A549 (cell line): ENCODE measurements around the gene ABHD3. TPM values are rescaled to one million over a fixed set of nuclear protein-coding genes. Genes with fewer than 3 reads are reported as not detected.
A peak's percentile ranks its signal among the peaks of the same experiment; 100 is the strongest.
"Not testable (repeated sequence)": the region's sequence is repeated elsewhere in the genome, so short reads cannot be mapped to it uniquely, and the experiment has no call there.

ENCODE experiments used
- ATAC-seq, 2 experiments: fragments of 200-7000 bp in 1 of 2; fragments of >200 bp in 1 of 2; cut with Nextera tagmentation in 1 of 2; cut with Tn5 transposase in 1 of 2; 3 replicates each; pipeline versions ENCODE4 v1.8.0 to v1.9.1; 2018 to 2020; ENCODE audit warnings: mild to moderate bottlenecking in 1 of 2, moderate library complexity in 1 of 2
- CTCF ChIA-PET: fragments of 300-600 bp; sonication (Branson Sonifier 250); formaldehyde crosslinking; extraction: SDS; loops from one replicate; lab custom pipeline; 2021; ENCODE audit warnings: antibody characterized with exemption, inconsistent platforms; lab: Yijun Ruan, JAX
- POLR2A ChIA-PET: fragments of 350-600 bp; formaldehyde crosslinking; extraction: SDS; loops from one replicate; lab custom pipeline; 2021; ENCODE audit warnings: antibody characterized with exemption, inconsistent platforms; lab: Yijun Ruan, JAX
- DNase-seq, 2 experiments: peaks; one replicate each; pipeline versions ENCODE4 v3.0.0 to v3.0.0-alpha.2; 2011 to 2016; ENCODE audit warnings: low read depth in 1 of 2, low spot score in 1 of 2
- FAIRE-seq: peaks from 2 replicates; lab custom pipeline; 2011; peaks lifted over from hg19 to GRCh38; lab: Jason Lieb, UNC
- H3K27ac ChIP-seq, 2 experiments: fragments of >200 bp; sonication (Bioruptor Twin); formaldehyde crosslinking; 3 replicates each; pipeline ENCODE4 v1.5.1; 2016 to 2017
- H3K4me1 ChIP-seq: fragments of >200 bp; sonication (Bioruptor Twin); formaldehyde crosslinking; 3 replicates; pipeline ENCODE4 v1.6.1; 2016
- H3K4me2 ChIP-seq: fragments of >200 bp; sonication (Bioruptor Twin); formaldehyde crosslinking; 3 replicates; pipeline ENCODE4 v1.6.1; 2016
- H3K4me3 ChIP-seq: fragments of >200 bp; sonication (Bioruptor Twin); formaldehyde crosslinking; 3 replicates; pipeline ENCODE4 v1.5.1; 2016
- H3K9me3 ChIP-seq: fragments of >200 bp; sonication (Bioruptor Twin); formaldehyde crosslinking; 3 replicates; pipeline ENCODE4 v1.6.1; 2016
- CBX2 ChIP-seq: fragments of 200-600 bp; sonication (generic); IDR thresholded peaks from 2 replicates; pipeline ENCODE4 v1.6.1; 2016; ENCODE audit warnings: low read depth, mild to moderate bottlenecking, borderline replicate concordance
- EP300 ChIP-seq, 2 experiments: fragments of >200 bp; sonication (Bioruptor Twin); formaldehyde crosslinking; IDR thresholded peaks; 2 replicates in 1 of 2; 3 replicates in 1 of 2; pipeline ENCODE4 v1.6.1; 2016 to 2017
- FOSL2 ChIP-seq, 2 experiments: fragments of 450-650 bp in 1 of 2; fragments of >200 bp in 1 of 2; sonication (Bioruptor Twin) in 1 of 2; formaldehyde crosslinking; IDR thresholded peaks; 2 replicates each; pipeline versions ENCODE4 v1.5.0 to v1.6.1; 2016 to 2020; ENCODE audit warnings: mild to moderate bottlenecking in 1 of 2, moderate library complexity in 1 of 2
- GATA3 ChIP-seq: IDR thresholded peaks from 2 replicates; pipeline ENCODE4 v1.6.1; 2012; ENCODE audit warnings: borderline replicate concordance
- JUN ChIP-seq, 2 experiments: fragments of >200 bp; sonication (Bioruptor Twin); formaldehyde crosslinking; IDR thresholded peaks; 2 replicates in 1 of 2; 3 replicates in 1 of 2; pipeline ENCODE4 v1.6.1; 2016 to 2017
- JUNB ChIP-seq: fragments of >200 bp; sonication (Bioruptor Twin); formaldehyde crosslinking; IDR thresholded peaks from 2 replicates; pipeline ENCODE4 v1.6.1; 2016
- MAX ChIP-seq: IDR thresholded peaks from 2 replicates; pipeline ENCODE4 v1.6.1; 2012
- NFE2L2 ChIP-seq: fragments of 150-350 bp; conservative IDR thresholded peaks from 2 replicates; pipeline ENCODE4 v1.6.1; 2014; ENCODE audit warnings: low read length
- RAD21 ChIP-seq, 2 experiments: fragments of >200 bp in 1 of 2; sonication (Bioruptor Twin) in 1 of 2; formaldehyde crosslinking in 1 of 2; IDR thresholded peaks in 1 of 2; conservative IDR thresholded peaks in 1 of 2; 2 replicates in 1 of 2; 3 replicates in 1 of 2; pipeline ENCODE4 v1.6.1; 2012 to 2018; ENCODE audit warnings: inconsistent platforms in 1 of 2
- RCOR1 ChIP-seq: fragments of 150-350 bp; IDR thresholded peaks from 2 replicates; pipeline ENCODE4 v1.6.1; 2014; ENCODE audit warnings: antibody characterized with exemption, low read length, low read depth
- TFCP2L1 ChIP-seq: fragments of 250-450 bp; sonication (Bioruptor Pico); IDR thresholded peaks from 2 replicates; pipeline ENCODE4 v1.5.0; 2021; ENCODE audit warnings: mild to moderate bottlenecking
- USF2 ChIP-seq: fragments of 450-650 bp; IDR thresholded peaks from 2 replicates; pipeline ENCODE4 v1.6.1; 2014; ENCODE audit warnings: antibody characterized with exemption
- ZC3H11A ChIP-seq: fragments of 450-650 bp; IDR thresholded peaks from 2 replicates; pipeline ENCODE4 v1.6.1; 2014; ENCODE audit warnings: antibody characterized with exemption, mild to moderate bottlenecking
- WGBS: methylation state at CpG from one replicate; pipeline ENCODE4 v1.1.6; 2017; ENCODE audit errors: missing lambda C conversion rate; 5-methylcytosine and 5-hydroxymethylcytosine counted together
- polyA plus RNA-seq, 4 experiments: library from polyadenylated mRNA; depleted of rRNA in 3 of 4; stranded (reverse); fragments of >200 nt; fragmentation: RNase III in 1 of 4; extraction: RNeasy Plus Mini Kit Qiagen cat#74134 plus additional on column Dnase treatment in 1 of 4; gene quantifications; 2 replicates in 3 of 4; 3 replicates in 1 of 4; pipeline ENCODE4 v1.2.3, GENCODE V29; 2011 to 2017

ABHD3 gene
- polyA plus RNA-seq, 2 of the 4 experiments (the other 2 are of a cell fraction), result 24.4 to 28.0 TPM

GRCh38 chr18:21682371-21683051, 22.1 kb downstream of the ABHD3 start:
- 85% methylated on average over 11 of the region's 11 CpGs for WGBS
- Histone ChIP-seq H3K9me3 (no peaks in the 10 kb centered on the region), H3K4me1 (peaks cover 15% of the 10 kb centered on the region; the same call in 2 of the 3 replicates), H3K4me2 (no peak overlapping the region), H3K27ac (no peak overlapping the region), H3K4me3 (no peak overlapping the region)
- POLR2A ChIA-PET, result interaction anchor here (0.6 kb wide), 1 partner anchor 111 kb away, joined by 8 read pairs; no protein-coding TSS in a partner anchor
- no peak for DNase-seq
- no peak for FAIRE-seq
- ATAC-seq, result no peak
- CTCF ChIA-PET, result no interaction called here
- TF ChIP-seq TFCP2L1 (CRISPR knock-in tag), result no peak
- TF ChIP-seq CBX2, result no peak
- no peak for TF ChIP-seq RAD21 (conservative IDR thresholded peaks at IDR 0.05 in 1 of 2, IDR thresholded peaks at IDR 0.05 in 1 of 2)

- FAIRE-seq (no peak), ATAC-seq (no peak), DNase-seq (no peak)
- no peak for TF ChIP-seq RCOR1
- ChIA-PET CTCF (interaction anchor here (0.7 to 1.5 kb wide), 3 partner anchors 17 to 140 kb away, joined by 3 to 7 read pairs (median 3); partner anchors contain the start of gene SNRPD1), POLR2A (no interaction called here)
- Histone ChIP-seq H3K9me3 (no peaks in the 10 kb centered on the region), H3K4me2 (no peak overlapping the region), H3K4me1 (peaks cover 18% of the 10 kb centered on the region), H3K4me3 (no peak overlapping the region), H3K27ac (no peak overlapping the region)
- WGBS, result 92% methylated on average over 6 of the region's 6 CpGs
These were observed 24.4 kb downstream of the ABHD3 start for GRCh38 chr18:21680161-21680560.

- Histone ChIP-seq H3K4me1 (peaks cover 31% of the 10 kb centered on the region), H3K27ac (peak overlapping the region; percentile 6 to 43; a peak in 1 of 6 replicates), H3K4me2 (no peak overlapping the region; the same call in 2 of the 3 replicates), H3K4me3 (no peak overlapping the region), H3K9me3 (no peaks in the 10 kb centered on the region)
- POLR2A ChIA-PET, result no interaction called here
- FAIRE-seq, result no peak
- WGBS, result 61% methylated on average over 1 of the region's 1 CpG
- CTCF ChIA-PET, result interaction anchor here (1.0 kb wide), 1 partner anchor 67 kb away, joined by 3 read pairs; the partner anchor contains the start of gene SNRPD1
- ATAC-seq, result no peak
- TF ChIP-seq ZC3H11A, result no peak
- DNase-seq, result no peak
These were observed 25.7 kb downstream of the ABHD3 start for GRCh38 chr18:21678859-21679258.

- Histone ChIP-seq H3K4me2 (peak overlapping the region; percentile 56), H3K4me1 (peaks cover 50% of the 10 kb centered on the region)
- DNase-seq, result peak in 1 of 2 experiments; percentile 24
- CTCF ChIA-PET, result interaction anchor here (1.4 kb wide), 1 partner anchor 29 kb away, joined by 5 read pairs; the partner anchor contains the start of gene ABHD3
- H3K9me3 ChIP-seq; TF ChIP-seq FOSL2 (IDR thresholded peaks at IDR 0.05): not testable (repeated sequence)
- ATAC-seq, result 0 out of 6 replicates have a peak, but pooled peaks of 1 of the 2 experiments have one; percentile 25
- TF ChIP-seq FOSL2 (CRISPR knock-in tag; IDR thresholded peaks at IDR 0.05) (peak; percentile 53), EP300 (IDR thresholded peaks at IDR 0.05) (0 out of 5 replicates have a peak, but pooled peaks of 1 of the 2 experiments have one; percentile 23)
- TF ChIP-seq, all 56 proteins: peak for 2; not testable (repeated sequence) for 54
- H3K4me3 ChIP-seq, FAIRE-seq: not testable (repeated sequence)
- peak overlapping the region; percentile 63 to 81; a peak in 5 of 6 replicates for H3K27ac ChIP-seq
- WGBS, result 46% methylated on average over 8 of the region's 8 CpGs
- POLR2A ChIA-PET, result interaction anchor here (0.8 kb wide), 1 partner anchor 29 kb away, joined by 3 read pairs; the partner anchor contains the start of gene ABHD3
These were observed 29.2 kb downstream of the ABHD3 start for GRCh38 chr18:21675354-21675753.

GRCh38 chr18:21672521-21673267, 31.9 kb downstream of the ABHD3 start:
- CTCF ChIA-PET, result no interaction called here
- FAIRE-seq (no peak), ATAC-seq (peak; percentile 85 to 95)
- POLR2A ChIA-PET, result interaction anchor here (0.6 to 1.5 kb wide), 2 partner anchors 31 to 59 kb away, joined by 3 read pairs; partner anchors contain the start of gene ABHD3
- Histone ChIP-seq H3K4me1 (peaks cover 63% of the 10 kb centered on the region), H3K4me3 (no peak overlapping the region), H3K9me3 (no peaks in the 10 kb centered on the region), H3K4me2 (peak overlapping the region; percentile 48), H3K27ac (peak overlapping the region; percentile 72 to 81)
- 0% methylated on average over 2 of the region's 3 CpGs for WGBS
- TF ChIP-seq NFE2L2, result no peak
- 0 out of 2 replicates have a peak, but pooled peaks have one; percentile 23 for TF ChIP-seq USF2
- no peak for TF ChIP-seq RCOR1
- peak; percentile 64 to 68; a peak in 3 of 5 replicates for TF ChIP-seq EP300 (IDR thresholded peaks at IDR 0.05)
- peak; percentile 38; the same call in 1 of the 2 replicates for TF ChIP-seq GATA3
- peak; percentile 82 for TF ChIP-seq JUNB
- TF ChIP-seq MAX, result 0 out of 2 replicates have a peak, but pooled peaks have one; percentile 35
- peak in 1 of 2 experiments; percentile 48; a peak in 2 of 5 replicates for TF ChIP-seq JUN (IDR thresholded peaks at IDR 0.05)
- peak; percentile 74 for TF ChIP-seq FOSL2 (IDR thresholded peaks at IDR 0.05)
- peak; percentile 82 for TF ChIP-seq FOSL2 (CRISPR knock-in tag; IDR thresholded peaks at IDR 0.05)
- TF ChIP-seq, all 56 proteins: peak for 7
- peak; percentile 64 to 79 for DNase-seq
